ENCODE data around the gene ATP6V0C.

The ATP6V0C gene

GRCh38 chr16:2520784-2521531 is 7.2 kb downstream of the ATP6V0C start:
- TF ChIP-seq, protein P1, sequence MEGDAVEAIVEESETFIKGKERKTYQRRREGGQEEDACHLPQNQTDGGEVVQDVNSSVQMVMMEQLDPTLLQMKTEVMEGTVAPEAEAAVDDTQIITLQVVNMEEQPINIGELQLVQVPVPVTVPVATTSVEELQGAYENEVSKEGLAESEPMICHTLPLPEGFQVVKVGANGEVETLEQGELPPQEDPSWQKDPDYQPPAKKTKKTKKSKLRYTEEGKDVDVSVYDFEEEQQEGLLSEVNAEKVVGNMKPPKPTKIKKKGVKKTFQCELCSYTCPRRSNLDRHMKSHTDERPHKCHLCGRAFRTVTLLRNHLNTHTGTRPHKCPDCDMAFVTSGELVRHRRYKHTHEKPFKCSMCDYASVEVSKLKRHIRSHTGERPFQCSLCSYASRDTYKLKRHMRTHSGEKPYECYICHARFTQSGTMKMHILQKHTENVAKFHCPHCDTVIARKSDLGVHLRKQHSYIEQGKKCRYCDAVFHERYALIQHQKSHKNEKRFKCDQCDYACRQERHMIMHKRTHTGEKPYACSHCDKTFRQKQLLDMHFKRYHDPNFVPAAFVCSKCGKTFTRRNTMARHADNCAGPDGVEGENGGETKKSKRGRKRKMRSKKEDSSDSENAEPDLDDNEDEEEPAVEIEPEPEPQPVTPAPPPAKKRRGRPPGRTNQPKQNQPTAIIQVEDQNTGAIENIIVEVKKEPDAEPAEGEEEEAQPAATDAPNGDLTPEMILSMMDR (conservative IDR thresholded peaks at IDR 0.05; ENCODE audit: low read depth, low read length): peak; percentile 5
- peak overlapping the region; percentile 61 for H3K4me3 ChIP-seq (ENCODE audit: low read length)
- no peak for DNase-seq (ENCODE audit: low read depth)

GRCh38 chr16:2523801-2524231 is 10.1 kb downstream of the ATP6V0C start:
- DNase-seq (ENCODE audit: low read depth): no peak
- no peak overlapping the region for H3K4me3 ChIP-seq (ENCODE audit: low read length)
- TF ChIP-seq, protein P1 (conservative IDR thresholded peaks at IDR 0.05; ENCODE audit: low read depth, low read length): no peak

DNA sequence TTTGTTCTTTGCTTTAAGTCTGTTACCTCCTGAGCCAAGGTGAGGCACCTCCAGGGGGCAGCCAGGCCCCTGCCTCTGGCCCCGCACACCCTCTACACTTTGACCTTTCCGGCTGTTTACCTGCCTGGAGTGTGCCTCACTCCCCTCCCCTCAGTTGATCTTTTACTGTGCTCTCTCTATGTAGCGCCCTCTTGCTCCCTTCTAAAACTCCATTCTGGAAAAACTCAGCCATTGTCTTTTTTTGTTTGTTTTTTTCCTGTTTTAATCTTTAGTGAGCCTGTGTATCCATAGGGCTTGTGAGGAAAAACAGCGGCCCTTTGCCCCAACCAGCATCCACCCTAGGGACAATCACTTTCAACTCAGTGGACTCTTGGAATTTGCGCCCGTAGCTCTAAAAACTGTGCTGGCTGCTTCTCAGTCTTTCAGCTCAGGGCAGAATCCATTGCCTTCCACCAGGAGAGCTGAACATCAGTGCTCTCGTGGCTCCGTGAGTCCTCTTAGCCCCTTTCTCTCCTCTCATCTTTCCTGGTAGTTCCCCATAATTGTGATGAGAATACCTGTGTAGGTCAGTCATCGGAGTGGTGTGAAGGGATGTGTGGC is 10.7 kb downstream of the ATP6V0C start:
- H3K4me3 ChIP-seq (ENCODE audit: low read length): no peak overlapping the region
- TF ChIP-seq, protein P1 (conservative IDR thresholded peaks at IDR 0.05; ENCODE audit: low read depth, low read length): no peak
- no peak for DNase-seq (ENCODE audit: low read depth)

- TF ChIP-seq, protein P1 (conservative IDR thresholded peaks at IDR 0.05; ENCODE audit: low read depth, low read length): no peak
- DNase-seq (ENCODE audit: low read depth): no peak
- H3K4me3 ChIP-seq (ENCODE audit: low read length): no peak overlapping the region
These were observed 12.4 kb downstream of the ATP6V0C start for GRCh38 chr16:2526135-2526534.

- TF ChIP-seq, protein P1 (conservative IDR thresholded peaks at IDR 0.05; ENCODE audit: low read depth, low read length): no peak
- H3K4me3 ChIP-seq (ENCODE audit: low read length): no peak overlapping the region
- no peak for DNase-seq (ENCODE audit: low read depth)
These were observed 13.5 kb downstream of the ATP6V0C start for GRCh38 chr16:2527071-2527783.

DNA sequence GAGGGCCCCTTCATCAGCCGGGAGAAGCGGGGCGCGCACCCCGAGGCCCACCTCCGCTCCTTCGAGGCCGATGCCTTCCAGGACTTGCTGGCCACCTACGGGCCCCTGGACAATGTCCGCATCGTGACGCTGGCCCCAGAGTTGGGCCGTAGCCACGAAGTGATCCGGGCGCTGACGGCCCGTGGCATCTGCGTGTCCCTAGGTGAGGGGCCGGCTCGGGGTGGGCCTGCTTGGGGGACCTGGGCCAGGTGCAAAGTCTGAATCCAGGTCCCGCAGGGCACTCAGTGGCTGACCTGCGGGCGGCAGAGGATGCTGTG is 14.0 kb downstream of the ATP6V0C start:
- H3K4me3 ChIP-seq (ENCODE audit: low read length): no peak overlapping the region
- TF ChIP-seq, protein P1 (conservative IDR thresholded peaks at IDR 0.05; ENCODE audit: low read depth, low read length): no peak
- DNase-seq (ENCODE audit: low read depth): no peak
